Measurements from ENCODE around the gene EIF6. TPM values are rescaled to one million over a fixed set of nuclear protein-coding genes. Genes with fewer than 3 reads are reported as not detected.

The EIF6 gene
- total and polyA plus RNA-seq, 2 of the 8 experiments (the other 6 are each of a cell fraction or from before 2014, with no cell fraction given): 184 to 319 TPM

DNA sequence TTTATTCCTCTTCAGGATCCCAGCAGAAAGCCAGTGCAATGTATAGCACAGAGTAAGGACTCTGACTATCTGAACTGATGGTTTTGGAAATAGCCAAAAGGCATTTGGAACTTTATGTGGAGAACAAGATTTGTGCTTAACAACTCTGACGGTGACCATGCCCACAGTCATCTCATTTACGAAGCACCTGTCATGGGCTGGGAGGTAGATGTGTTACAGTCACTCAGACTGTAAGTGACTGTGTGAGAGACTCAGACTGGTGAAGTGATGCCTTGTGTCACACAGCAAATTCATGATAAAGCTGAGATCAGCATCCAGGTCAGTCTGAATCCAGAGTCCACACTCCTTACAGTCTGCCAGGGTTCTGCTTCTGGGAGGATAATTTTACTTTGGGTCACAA, 31.5 kb upstream of the EIF6 start (continued):
- TF ChIP-seq, protein P1, sequence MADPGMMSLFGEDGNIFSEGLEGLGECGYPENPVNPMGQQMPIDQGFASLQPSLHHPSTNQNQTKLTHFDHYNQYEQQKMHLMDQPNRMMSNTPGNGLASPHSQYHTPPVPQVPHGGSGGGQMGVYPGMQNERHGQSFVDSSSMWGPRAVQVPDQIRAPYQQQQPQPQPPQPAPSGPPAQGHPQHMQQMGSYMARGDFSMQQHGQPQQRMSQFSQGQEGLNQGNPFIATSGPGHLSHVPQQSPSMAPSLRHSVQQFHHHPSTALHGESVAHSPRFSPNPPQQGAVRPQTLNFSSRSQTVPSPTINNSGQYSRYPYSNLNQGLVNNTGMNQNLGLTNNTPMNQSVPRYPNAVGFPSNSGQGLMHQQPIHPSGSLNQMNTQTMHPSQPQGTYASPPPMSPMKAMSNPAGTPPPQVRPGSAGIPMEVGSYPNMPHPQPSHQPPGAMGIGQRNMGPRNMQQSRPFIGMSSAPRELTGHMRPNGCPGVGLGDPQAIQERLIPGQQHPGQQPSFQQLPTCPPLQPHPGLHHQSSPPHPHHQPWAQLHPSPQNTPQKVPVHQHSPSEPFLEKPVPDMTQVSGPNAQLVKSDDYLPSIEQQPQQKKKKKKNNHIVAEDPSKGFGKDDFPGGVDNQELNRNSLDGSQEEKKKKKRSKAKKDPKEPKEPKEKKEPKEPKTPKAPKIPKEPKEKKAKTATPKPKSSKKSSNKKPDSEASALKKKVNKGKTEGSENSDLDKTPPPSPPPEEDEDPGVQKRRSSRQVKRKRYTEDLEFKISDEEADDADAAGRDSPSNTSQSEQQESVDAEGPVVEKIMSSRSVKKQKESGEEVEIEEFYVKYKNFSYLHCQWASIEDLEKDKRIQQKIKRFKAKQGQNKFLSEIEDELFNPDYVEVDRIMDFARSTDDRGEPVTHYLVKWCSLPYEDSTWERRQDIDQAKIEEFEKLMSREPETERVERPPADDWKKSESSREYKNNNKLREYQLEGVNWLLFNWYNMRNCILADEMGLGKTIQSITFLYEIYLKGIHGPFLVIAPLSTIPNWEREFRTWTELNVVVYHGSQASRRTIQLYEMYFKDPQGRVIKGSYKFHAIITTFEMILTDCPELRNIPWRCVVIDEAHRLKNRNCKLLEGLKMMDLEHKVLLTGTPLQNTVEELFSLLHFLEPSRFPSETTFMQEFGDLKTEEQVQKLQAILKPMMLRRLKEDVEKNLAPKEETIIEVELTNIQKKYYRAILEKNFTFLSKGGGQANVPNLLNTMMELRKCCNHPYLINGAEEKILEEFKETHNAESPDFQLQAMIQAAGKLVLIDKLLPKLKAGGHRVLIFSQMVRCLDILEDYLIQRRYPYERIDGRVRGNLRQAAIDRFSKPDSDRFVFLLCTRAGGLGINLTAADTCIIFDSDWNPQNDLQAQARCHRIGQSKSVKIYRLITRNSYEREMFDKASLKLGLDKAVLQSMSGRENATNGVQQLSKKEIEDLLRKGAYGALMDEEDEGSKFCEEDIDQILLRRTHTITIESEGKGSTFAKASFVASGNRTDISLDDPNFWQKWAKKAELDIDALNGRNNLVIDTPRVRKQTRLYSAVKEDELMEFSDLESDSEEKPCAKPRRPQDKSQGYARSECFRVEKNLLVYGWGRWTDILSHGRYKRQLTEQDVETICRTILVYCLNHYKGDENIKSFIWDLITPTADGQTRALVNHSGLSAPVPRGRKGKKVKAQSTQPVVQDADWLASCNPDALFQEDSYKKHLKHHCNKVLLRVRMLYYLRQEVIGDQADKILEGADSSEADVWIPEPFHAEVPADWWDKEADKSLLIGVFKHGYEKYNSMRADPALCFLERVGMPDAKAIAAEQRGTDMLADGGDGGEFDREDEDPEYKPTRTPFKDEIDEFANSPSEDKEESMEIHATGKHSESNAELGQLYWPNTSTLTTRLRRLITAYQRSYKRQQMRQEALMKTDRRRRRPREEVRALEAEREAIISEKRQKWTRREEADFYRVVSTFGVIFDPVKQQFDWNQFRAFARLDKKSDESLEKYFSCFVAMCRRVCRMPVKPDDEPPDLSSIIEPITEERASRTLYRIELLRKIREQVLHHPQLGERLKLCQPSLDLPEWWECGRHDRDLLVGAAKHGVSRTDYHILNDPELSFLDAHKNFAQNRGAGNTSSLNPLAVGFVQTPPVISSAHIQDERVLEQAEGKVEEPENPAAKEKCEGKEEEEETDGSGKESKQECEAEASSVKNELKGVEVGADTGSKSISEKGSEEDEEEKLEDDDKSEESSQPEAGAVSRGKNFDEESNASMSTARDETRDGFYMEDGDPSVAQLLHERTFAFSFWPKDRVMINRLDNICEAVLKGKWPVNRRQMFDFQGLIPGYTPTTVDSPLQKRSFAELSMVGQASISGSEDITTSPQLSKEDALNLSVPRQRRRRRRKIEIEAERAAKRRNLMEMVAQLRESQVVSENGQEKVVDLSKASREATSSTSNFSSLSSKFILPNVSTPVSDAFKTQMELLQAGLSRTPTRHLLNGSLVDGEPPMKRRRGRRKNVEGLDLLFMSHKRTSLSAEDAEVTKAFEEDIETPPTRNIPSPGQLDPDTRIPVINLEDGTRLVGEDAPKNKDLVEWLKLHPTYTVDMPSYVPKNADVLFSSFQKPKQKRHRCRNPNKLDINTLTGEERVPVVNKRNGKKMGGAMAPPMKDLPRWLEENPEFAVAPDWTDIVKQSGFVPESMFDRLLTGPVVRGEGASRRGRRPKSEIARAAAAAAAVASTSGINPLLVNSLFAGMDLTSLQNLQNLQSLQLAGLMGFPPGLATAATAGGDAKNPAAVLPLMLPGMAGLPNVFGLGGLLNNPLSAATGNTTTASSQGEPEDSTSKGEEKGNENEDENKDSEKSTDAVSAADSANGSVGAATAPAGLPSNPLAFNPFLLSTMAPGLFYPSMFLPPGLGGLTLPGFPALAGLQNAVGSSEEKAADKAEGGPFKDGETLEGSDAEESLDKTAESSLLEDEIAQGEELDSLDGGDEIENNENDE (IDR thresholded peaks at IDR 0.05; ENCODE audit: insufficient replicate concordance, low read length): no peak
- no peak for TF ChIP-seq TEAD4 (IDR thresholded peaks at IDR 0.05; ENCODE audit: low read depth, low read length)
- no peak for TF ChIP-seq HDAC6 (IDR thresholded peaks at IDR 0.05; ENCODE audit: low read depth, low read length)
- TF ChIP-seq SP2 (IDR thresholded peaks at IDR 0.05; ENCODE audit: low read length): no peak
- TF ChIP-seq RBBP5 (IDR thresholded peaks at IDR 0.05; ENCODE audit: borderline replicate concordance, low read depth, low read length): no peak
- TF ChIP-seq EZH2 (IDR thresholded peaks at IDR 0.05; ENCODE audit: low read depth, low read length, severe bottlenecking): no peak
- no peak for TF ChIP-seq SRF (IDR thresholded peaks at IDR 0.05; ENCODE audit: low read depth, low read length)
- no peak for TF ChIP-seq YY1 (IDR thresholded peaks at IDR 0.05; ENCODE audit: low read depth, low read length)
- TF ChIP-seq KDM4A (IDR thresholded peaks at IDR 0.05; ENCODE audit: low read depth, low read length, severe bottlenecking): no peak
- TF ChIP-seq GABPA (IDR thresholded peaks at IDR 0.05; ENCODE audit: borderline replicate concordance, insufficient read depth, low read length): no peak
- TF ChIP-seq MAX (IDR thresholded peaks at IDR 0.05): no peak
- no peak for TF ChIP-seq KDM5A (IDR thresholded peaks at IDR 0.05; ENCODE audit: low read length)

All from H1 (cell line).